Limb (tissue), 2 donors: ENCODE measurements around the gene UBR1.

Source experiments
- DNase-seq, 2 donors: peaks; one replicate each; pipeline ENCODE4 v3.0.0-alpha.2; 2016; ENCODE audit errors: extremely low spot score in 2 of 2

The UBR1 gene

GRCh38 chr15:43107751-43108150, 1.9 kb upstream of the UBR1 start:
- no peak for DNase-seq

- DNase-seq = no peak
Observed at GRCh38 chr15:43106486-43106829, 620 bp upstream of the UBR1 start.

GRCh38 chr15:43105077-43105736, 631 bp downstream of the UBR1 start:
- peak in 1 of 2 donors; percentile 58 for DNase-seq

GRCh38 chr15:43104426-43104825, 1.4 kb downstream of the UBR1 start:
- DNase-seq = no peak

- DNase-seq = no peak
Observed at GRCh38 chr15:43103907-43104306, 1.9 kb downstream of the UBR1 start.

- DNase-seq = no peak
Observed at GRCh38 chr15:43102187-43102586, 3.7 kb downstream of the UBR1 start.

GRCh38 chr15:43100971-43101370, 4.9 kb downstream of the UBR1 start:
- no peak for DNase-seq

GRCh38 chr15:43099105-43099845, 6.6 kb downstream of the UBR1 start:
- no peak for DNase-seq

- no peak for DNase-seq
Observed at GRCh38 chr15:43096411-43096810, 9.4 kb downstream of the UBR1 start.

- no peak for DNase-seq
Observed at GRCh38 chr15:43095708-43096347, 10.0 kb downstream of the UBR1 start.

GRCh38 chr15:43095243-43095642, 10.6 kb downstream of the UBR1 start:
- no peak for DNase-seq

- no peak for DNase-seq
Observed at GRCh38 chr15:43094416-43095030, 11.3 kb downstream of the UBR1 start.

- DNase-seq = no peak
Observed at GRCh38 chr15:43093026-43093425, 12.8 kb downstream of the UBR1 start.

GRCh38 chr15:43091859-43092258, 14.0 kb downstream of the UBR1 start:
- DNase-seq = no peak

GRCh38 chr15:43086551-43086950, 19.3 kb downstream of the UBR1 start:
- DNase-seq = no peak

GRCh38 chr15:43085921-43086320, 19.9 kb downstream of the UBR1 start:
- no peak for DNase-seq

GRCh38 chr15:43082509-43082908, 23.3 kb downstream of the UBR1 start:
- DNase-seq = no peak

GRCh38 chr15:43081283-43081682, 24.6 kb downstream of the UBR1 start:
- DNase-seq = no peak

GRCh38 chr15:43071451-43071850, 34.4 kb downstream of the UBR1 start:
- DNase-seq = no peak

- DNase-seq = no peak
Observed at GRCh38 chr15:43070893-43071292, 34.9 kb downstream of the UBR1 start.

GRCh38 chr15:43070249-43070648, 35.6 kb downstream of the UBR1 start:
- no peak for DNase-seq

GRCh38 chr15:43067717-43068461, 37.9 kb downstream of the UBR1 start:
- DNase-seq = no peak
